Keratinocyte (primary cell): ENCODE results near the gene ADPRS. TPM values are rescaled to one million over a fixed set of nuclear protein-coding genes. Genes with fewer than 3 reads are reported as not detected.

Experiments
- DNase-seq: peaks from one replicate; pipeline ENCODE4 v3.0.0-alpha.2; 2011; ENCODE audit warnings: low read depth, missing footprints, low spot score
- FAIRE-seq: peaks from 2 replicates; lab custom pipeline; 2011; peaks lifted over from hg19 to GRCh38; lab: Jason Lieb, UNC
- H2AFZ ChIP-seq: 2 replicates; pipeline ENCODE4 v1.6.0; 2012; ENCODE audit warnings: low read length, control low read depth, inconsistent platforms; ENCODE audit not compliant: control insufficient read depth
- H3K27ac ChIP-seq: 2 replicates; pipeline ENCODE4 v1.5.1; 2011; ENCODE audit warnings: low read length; ENCODE audit not compliant: control insufficient read depth, insufficient read depth
- H3K27me3 ChIP-seq: 3 replicates; pipeline ENCODE4 v1.6.0; 2011; ENCODE audit warnings: low read length; ENCODE audit not compliant: control insufficient read depth, insufficient read depth; ENCODE audit errors: extremely low read depth
- H3K36me3 ChIP-seq, 2 experiments: 2 replicates in 1 of 2; 3 replicates in 1 of 2; pipeline ENCODE4 v1.5.1; 2011; ENCODE audit warnings: low read length in 2 of 2, mild to moderate bottlenecking in 1 of 2; ENCODE audit not compliant: control insufficient read depth in 2 of 2, insufficient read depth in 2 of 2; ENCODE audit errors: extremely low read depth in 1 of 2
- H3K4me1 ChIP-seq: 3 replicates; pipeline ENCODE4 v1.5.1; 2011; ENCODE audit warnings: low read length; ENCODE audit not compliant: control insufficient read depth, insufficient read depth; ENCODE audit errors: extremely low read depth
- H3K4me2 ChIP-seq: 3 replicates; pipeline ENCODE4 v1.6.0; 2011; ENCODE audit warnings: low read depth, low read length; ENCODE audit not compliant: control insufficient read depth, insufficient read depth; ENCODE audit errors: extremely low read depth
- H3K4me3 ChIP-seq, 3 experiments: fragments of 200-600 bp in 1 of 3; sonication (generic) in 1 of 3; 2 replicates in 2 of 3; 3 replicates in 1 of 3; pipeline ENCODE4 v1.5.1; 2011 to 2016; ENCODE audit warnings: low read length in 3 of 3, mild to moderate bottlenecking in 3 of 3, control low read depth in 2 of 3, inconsistent platforms in 1 of 3, low read depth in 1 of 3, mixed read lengths in 1 of 3, mixed run types in 1 of 3, moderate library complexity in 1 of 3; ENCODE audit not compliant: control insufficient read depth in 2 of 3, insufficient read depth in 2 of 3; ENCODE audit errors: extremely low read depth in 1 of 3
- H3K79me2 ChIP-seq: 2 replicates; pipeline ENCODE4 v1.6.0; 2012; ENCODE audit warnings: low read length; ENCODE audit not compliant: control insufficient read depth, insufficient read depth
- H3K9ac ChIP-seq: 3 replicates; pipeline ENCODE4 v1.6.0; 2011; ENCODE audit warnings: low read length; ENCODE audit not compliant: control insufficient read depth, insufficient read depth; ENCODE audit errors: extremely low read depth
- H3K9me1 ChIP-seq: 3 replicates; pipeline ENCODE4 v1.6.0; 2011; ENCODE audit warnings: low read length; ENCODE audit not compliant: control insufficient read depth, insufficient read depth; ENCODE audit errors: extremely low read depth
- H3K9me3 ChIP-seq: 2 replicates; pipeline ENCODE4 v1.5.1; 2012; ENCODE audit warnings: low read depth, low read length; ENCODE audit not compliant: control insufficient read depth
- H4K20me1 ChIP-seq: 3 replicates; pipeline ENCODE4 v1.6.0; 2011; ENCODE audit warnings: low read length; ENCODE audit not compliant: control insufficient read depth, insufficient read depth; ENCODE audit errors: extremely low read depth
- EZH2 ChIP-seq: IDR thresholded peaks from one replicate; pipeline ENCODE4 v1.6.1; 2012; ENCODE audit warnings: inconsistent platforms, mild to moderate bottlenecking, low read length, moderate library complexity
- dilution Hi-C: fragments of 300-500 bp; cut with MboI; formaldehyde crosslinking; loops from one replicate; pipeline ENCODE4 v1.7.0; 2020; ENCODE audit warnings: low sequenced_read_pairs; ENCODE audit not compliant: extremely low pct_ligation_motif_present
- polyA plus RNA-seq, 5 experiments: library from polyadenylated mRNA; depleted of rRNA in 3 of 5; stranded (reverse) in 3 of 5; stranded (forward) in 1 of 5; unstranded in 1 of 5; fragments of >200 nt; gene quantifications; 1 replicate in 1 of 5; 2 replicates in 3 of 5; 3 replicates in 1 of 5; pipeline versions ENCODE4 v1.2.1 to v1.2.3, GENCODE V29; 2011 to 2012; ENCODE audit warnings: missing spikeins in 2 of 5, low read depth in 1 of 5, low replicate concordance in 1 of 5
- TF ChIP-seq, protein P1 (sequence below), 3 experiments: IDR thresholded peaks in 1 of 3; conservative IDR thresholded peaks in 1 of 3; optimal IDR thresholded peaks in 1 of 3; 2 replicates in 2 of 3; 3 replicates in 1 of 3; pipeline versions ENCODE3 to v1.5.1; 2011; ENCODE audit warnings: low read length in 3 of 3, mild to moderate bottlenecking in 3 of 3, moderate library complexity in 2 of 3, control low read depth in 1 of 3, inconsistent platforms in 1 of 3; ENCODE audit not compliant: insufficient read depth in 2 of 3; ENCODE audit errors: extremely low read depth in 1 of 3

ADPRS gene
- polyA plus RNA-seq, 1 donor (not counting 4 experiments of a cell fraction or from before 2014, with no cell fraction given) = 33.1 TPM

DNA sequence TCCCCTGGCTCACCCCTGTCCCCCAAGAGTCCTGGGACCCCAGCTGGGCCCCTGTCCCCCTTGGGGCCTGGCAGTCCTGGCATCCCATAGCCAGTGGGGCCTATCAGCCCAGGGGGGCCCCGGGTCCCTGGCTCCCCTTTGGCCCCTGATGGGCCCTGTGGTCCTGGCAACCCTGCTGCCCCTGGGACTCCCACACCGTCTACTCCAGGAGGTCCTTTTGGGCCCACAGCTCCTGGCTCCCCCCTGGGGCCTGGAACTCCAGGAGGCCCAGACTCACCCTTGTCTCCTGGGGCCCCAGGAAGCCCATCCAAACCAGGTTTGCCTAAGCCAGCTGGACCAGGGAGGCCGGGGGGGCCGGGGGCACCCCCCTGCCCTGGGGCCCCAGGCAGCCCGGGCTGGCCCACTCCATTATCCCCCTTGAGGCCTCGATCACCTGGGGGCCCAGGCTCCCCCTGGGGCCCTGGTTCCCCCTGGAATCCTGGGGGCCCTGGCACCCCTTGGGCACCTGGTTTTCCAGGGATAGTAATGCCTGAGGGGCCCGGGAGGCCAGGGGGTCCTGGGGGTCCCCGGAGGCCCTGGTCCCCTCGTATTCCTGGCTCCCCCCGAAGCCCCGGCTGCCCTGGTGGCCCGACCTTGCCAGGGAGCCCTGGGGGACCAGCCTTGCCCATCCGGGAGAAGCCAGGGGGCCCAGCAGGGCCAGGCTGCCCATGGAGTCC, 10.1 kb downstream of the ADPRS start:
- Histone ChIP-seq H3K9ac (no peak overlapping the region), H3K27ac (no peak overlapping the region), H3K36me3 (peaks cover 9 to 15% of the 10 kb centered on the region in 2 experiments), H3K27me3 (no peaks in the 10 kb centered on the region), H3K9me1 (peaks cover 2% of the 10 kb centered on the region), H4K20me1 (no peaks in the 10 kb centered on the region), H3K4me2 (no peak overlapping the region), H3K79me2 (no peaks in the 10 kb centered on the region), H2AFZ (no peak overlapping the region), H3K4me3 (no peak overlapping the region), H3K4me1 (peaks cover 3% of the 10 kb centered on the region), H3K9me3 (no peaks in the 10 kb centered on the region)
- FAIRE-seq (no peak), DNase-seq (no peak)
- TF ChIP-seq EZH2 = no peak
- TF ChIP-seq, protein P1, sequence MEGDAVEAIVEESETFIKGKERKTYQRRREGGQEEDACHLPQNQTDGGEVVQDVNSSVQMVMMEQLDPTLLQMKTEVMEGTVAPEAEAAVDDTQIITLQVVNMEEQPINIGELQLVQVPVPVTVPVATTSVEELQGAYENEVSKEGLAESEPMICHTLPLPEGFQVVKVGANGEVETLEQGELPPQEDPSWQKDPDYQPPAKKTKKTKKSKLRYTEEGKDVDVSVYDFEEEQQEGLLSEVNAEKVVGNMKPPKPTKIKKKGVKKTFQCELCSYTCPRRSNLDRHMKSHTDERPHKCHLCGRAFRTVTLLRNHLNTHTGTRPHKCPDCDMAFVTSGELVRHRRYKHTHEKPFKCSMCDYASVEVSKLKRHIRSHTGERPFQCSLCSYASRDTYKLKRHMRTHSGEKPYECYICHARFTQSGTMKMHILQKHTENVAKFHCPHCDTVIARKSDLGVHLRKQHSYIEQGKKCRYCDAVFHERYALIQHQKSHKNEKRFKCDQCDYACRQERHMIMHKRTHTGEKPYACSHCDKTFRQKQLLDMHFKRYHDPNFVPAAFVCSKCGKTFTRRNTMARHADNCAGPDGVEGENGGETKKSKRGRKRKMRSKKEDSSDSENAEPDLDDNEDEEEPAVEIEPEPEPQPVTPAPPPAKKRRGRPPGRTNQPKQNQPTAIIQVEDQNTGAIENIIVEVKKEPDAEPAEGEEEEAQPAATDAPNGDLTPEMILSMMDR (optimal IDR thresholded peaks at IDR 0.05 in 1 of 3, IDR thresholded peaks at IDR 0.05 in 1 of 3, conservative IDR thresholded peaks at IDR 0.05 in 1 of 3; ENCODE audit: extremely low read depth in 1 of 3, insufficient read depth in 2 of 3, low read length in 3 of 3) = no peak
- dilution Hi-C loops = no loop called here

DNA sequence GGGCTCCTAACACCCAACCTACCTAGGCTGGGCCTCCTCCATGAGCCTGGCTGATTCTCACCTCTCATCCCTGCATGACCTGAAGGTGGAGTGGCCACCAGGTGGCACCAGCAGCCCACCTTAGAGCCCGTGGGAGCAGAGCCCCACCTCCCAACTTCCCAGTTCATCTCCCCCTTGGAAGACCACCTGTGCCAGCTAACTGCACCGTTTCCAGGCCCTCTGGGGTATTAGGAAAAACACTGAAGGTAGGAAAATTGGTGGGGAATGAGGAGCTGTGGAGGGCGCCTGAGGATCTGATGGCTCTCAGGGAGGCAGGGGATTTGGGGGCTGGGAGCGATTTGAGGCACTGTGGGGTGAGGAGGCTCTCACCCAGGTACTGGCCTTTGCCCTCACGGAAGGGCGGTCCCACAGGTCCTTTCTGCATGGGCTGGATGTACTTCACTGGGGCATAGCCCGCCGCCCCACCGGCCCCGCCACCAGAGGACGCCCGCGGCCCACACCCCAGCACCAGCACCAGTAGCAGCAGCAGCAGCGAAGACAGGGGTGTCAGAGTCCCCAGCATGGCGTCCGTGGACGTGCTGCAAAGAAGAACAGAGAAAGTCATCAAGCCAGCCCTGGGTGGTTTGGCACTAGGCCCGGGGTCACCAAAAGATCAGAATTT, 11.1 kb downstream of the ADPRS start:
- H2AFZ ChIP-seq = peak overlapping the region; percentile 47
- no peaks in the 10 kb centered on the region for H3K27me3 ChIP-seq
- no peak overlapping the region for H3K27ac ChIP-seq
- H3K9me3 ChIP-seq = no peaks in the 10 kb centered on the region
- peak overlapping the region; percentile 29 for H3K4me2 ChIP-seq
- DNase-seq = no peak
- peak; percentile 96 for FAIRE-seq
- dilution Hi-C loops = no loop called here
- H3K36me3 ChIP-seq = peaks cover 3 to 8% of the 10 kb centered on the region in 2 experiments
- TF ChIP-seq EZH2 = no peak
- TF ChIP-seq, protein P1 (optimal IDR thresholded peaks at IDR 0.05 in 1 of 3, IDR thresholded peaks at IDR 0.05 in 1 of 3, conservative IDR thresholded peaks at IDR 0.05 in 1 of 3; ENCODE audit: extremely low read depth in 1 of 3, insufficient read depth in 2 of 3, low read length in 3 of 3) = peak; percentile 82 to 97 (median 92)
- peaks cover 3% of the 10 kb centered on the region for H3K4me1 ChIP-seq
- peaks cover 2% of the 10 kb centered on the region for H3K9me1 ChIP-seq
- H3K9ac ChIP-seq = peak overlapping the region; percentile 42
- H3K79me2 ChIP-seq = no peaks in the 10 kb centered on the region
- no peaks in the 10 kb centered on the region for H4K20me1 ChIP-seq
- no peak overlapping the region for H3K4me3 ChIP-seq
